Body of pancreas (tissue), 4 donors: ENCODE measurements around the gene TWF2.

Experiments
- CTCF ChIP-seq, 7 experiments: fragments of 450-650 bp in 4 of 7; fragments of 200-600 bp in 3 of 7; sonication (generic) in 3 of 7; IDR thresholded peaks; one replicate each; pipeline ENCODE4 v1.5.1; 2016 to 2019; ENCODE audit warnings: antibody characterized with exemption in 7 of 7
- POLR2A ChIP-seq, 3 donors: fragments of 450-650 bp; IDR thresholded peaks; one replicate each; pipeline ENCODE4 v1.6.1; 2016; ENCODE audit warnings: antibody characterized with exemption in 3 of 3, mild to moderate bottlenecking in 2 of 3

- TF ChIP-seq POLR2A (IDR thresholded peaks at IDR 0.05) (no peak), CTCF (IDR thresholded peaks at IDR 0.05) (no peak)
These were observed 10.7 kb downstream of the TWF2 start for GRCh38 chr3:52228266-52228665.
